Measurements from ENCODE around the gene APC2.
"Not testable (repeated sequence)": the region's sequence is repeated elsewhere in the genome, so short reads cannot be mapped to it uniquely, and the experiment has no call there.

Gene APC2

DNA sequence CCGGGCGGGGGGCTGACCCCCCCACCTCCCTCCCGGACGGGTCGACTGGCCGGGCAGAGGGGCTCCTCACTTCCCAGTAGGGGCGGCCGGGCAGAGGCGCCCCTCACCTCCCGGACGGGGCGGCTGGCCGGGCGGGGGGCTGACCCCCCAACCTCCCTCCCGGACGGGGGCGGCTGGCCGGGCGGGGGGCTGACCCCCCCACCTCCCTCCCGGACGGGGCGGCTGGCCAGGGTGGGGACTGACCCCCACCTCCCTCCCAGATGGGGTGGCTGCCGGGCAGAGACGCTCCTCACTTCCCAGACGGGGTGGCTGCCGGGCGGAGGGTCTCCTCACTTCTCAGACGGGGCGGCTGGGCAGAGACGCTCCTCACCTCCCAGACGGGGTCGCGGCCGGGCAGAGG, 49.3 kb downstream of the APC2 start:
- not testable (repeated sequence) for DNase-seq

DNA sequence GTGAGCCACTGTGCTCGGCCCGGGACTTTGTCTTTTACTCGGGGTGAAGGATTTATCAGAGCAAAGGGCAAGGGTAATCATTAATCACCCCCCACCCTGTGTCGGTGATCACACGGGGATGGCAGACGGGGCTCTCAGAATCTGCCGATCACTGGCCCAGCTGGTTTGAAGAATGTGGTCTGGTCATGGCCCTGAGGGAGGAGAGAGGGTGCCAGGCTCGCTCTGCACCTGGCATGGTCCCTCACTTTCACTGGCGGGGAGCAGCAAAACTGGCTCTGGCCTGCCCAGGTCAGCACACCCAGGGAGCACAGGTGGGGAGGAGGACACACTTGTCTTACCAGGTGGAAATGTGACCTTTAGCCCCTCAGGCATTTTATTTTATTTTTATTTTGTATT, 51.3 kb downstream of the APC2 start:
- no peak for DNase-seq

DNA sequence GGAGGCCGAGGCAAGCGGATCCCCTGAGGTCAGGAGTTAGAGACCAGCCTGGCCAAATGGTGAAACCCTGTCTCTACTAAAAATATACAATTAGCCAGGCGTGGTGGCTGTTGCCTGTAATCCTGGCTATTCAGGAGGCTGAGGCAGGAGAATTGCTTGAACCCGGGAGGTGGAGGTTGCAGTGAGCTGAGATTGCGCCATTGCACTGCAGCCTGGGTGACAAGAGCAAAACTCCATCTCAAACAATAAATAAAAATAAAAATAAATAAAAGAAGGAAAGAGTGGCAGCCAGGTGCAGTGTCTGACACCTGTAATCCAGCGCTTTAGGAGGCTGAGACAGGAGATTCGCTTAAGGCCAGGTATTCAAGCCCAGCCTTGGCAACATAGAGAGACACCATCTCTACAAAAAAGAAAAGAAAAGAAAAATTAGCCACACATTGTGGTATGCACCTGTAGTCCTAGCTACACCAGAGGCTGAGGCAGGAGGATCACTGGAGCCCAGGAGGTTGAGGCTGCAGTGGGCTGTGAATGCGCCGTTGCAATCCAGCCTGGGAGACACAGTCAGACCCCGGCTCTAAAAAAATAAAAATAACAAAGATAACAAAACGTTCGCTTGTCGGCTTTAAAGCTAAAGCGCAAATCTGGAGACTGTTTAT, 52.6 kb downstream of the APC2 start:
- no peak for DNase-seq

DNA sequence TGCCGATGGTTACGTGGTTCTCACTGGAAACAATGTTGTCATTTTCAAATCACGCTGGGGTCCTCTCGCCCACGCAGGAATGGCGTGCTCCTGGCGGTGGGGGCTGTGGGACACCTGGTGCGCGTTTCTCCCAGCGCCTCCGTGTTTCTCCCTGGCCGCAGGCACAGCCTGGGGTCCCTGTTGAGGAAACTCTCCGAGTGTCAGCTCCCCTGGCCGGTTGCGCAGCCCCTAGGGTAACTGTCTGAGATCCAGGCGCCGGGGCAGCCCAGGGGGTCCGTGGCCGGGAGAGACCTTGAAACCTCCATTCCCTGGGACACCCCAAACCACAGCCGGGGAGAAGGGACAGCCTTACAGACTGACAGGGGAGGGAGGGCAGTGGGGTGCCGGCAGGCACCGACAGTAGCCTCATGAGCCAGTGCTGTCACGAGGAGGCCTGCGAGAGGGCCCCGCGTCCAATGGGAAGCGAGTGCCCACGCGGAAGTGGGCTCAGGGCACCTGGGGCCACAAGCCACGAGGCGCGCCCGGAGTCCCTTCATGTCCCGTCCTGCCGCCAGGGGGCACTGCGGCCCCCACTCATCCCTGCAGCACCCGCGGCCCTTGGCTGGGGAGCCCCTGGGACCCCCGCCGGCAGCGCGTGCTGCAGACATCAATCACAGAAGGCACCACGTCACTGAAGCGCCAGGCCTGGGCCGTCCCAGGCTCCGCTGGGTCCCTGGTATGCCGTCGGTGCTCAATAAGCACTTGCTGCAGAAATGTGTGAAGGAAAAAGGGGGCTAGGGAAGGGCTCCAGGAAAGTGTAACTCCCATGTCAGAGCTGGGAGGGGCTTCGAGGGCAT, 53.4 kb downstream of the APC2 start:
- peak; percentile 63 for DNase-seq

DNA sequence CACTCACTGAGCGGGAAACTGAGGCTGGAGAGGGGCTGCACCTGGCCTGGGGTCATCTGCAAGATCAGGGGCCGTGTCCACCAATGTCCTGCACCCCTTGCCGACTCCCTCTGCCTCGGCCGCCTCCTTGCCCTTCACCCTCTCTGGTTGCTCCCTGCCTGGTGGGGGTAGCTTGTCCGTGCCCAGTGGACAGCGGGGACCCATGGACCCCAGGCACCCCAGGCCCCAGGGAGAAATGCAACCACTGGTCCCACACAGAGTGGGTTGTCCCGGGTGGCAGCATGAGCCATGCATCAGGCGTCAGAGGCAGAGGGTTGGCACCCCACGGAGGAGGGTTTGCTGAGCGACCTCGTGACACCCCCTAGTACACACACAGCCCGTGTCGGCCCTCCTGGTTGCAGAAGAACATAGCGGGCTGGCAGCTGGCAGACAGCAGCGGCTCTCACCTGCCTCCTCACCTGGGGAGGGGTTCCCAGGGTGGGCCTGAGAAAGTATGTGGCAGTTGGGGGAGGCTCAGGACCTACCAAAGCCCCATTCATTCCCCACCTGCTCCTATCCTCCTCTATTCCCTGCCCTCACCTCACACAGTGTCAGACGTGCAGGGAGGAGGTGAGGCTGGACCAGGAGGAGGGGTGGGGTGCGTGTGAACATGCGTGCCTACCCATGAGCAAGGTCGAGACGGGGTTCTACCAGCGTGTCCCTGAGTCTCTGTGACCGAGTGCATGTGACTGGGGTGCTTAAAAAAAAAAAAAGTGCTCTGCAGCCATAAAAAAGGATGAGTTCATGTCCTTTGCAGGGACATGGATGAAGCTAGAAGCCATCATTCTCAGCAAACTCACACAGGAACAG, 54.2 kb downstream of the APC2 start:
- DNase-seq, result no peak

DNA sequence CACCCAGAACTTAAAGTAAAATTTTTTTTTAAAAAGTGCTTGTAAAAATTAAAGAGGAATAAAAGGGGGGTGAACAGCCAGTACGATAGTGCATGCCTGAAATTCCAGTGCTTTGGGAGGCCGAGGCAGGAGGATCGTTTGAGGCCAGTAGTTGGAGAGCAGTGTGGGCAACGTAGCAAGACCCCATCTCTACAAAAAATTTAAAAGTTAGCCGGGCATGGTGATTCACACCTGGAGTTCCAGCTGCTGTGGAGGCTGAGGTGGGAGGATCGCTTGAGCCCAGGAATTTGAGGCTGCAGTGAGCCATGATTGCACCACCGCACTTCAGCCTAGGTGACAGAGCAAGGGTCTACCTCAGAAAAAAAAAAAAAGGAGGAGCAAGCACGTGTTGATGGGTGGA, 55.1 kb downstream of the APC2 start:
- DNase-seq, result no peak

DNA sequence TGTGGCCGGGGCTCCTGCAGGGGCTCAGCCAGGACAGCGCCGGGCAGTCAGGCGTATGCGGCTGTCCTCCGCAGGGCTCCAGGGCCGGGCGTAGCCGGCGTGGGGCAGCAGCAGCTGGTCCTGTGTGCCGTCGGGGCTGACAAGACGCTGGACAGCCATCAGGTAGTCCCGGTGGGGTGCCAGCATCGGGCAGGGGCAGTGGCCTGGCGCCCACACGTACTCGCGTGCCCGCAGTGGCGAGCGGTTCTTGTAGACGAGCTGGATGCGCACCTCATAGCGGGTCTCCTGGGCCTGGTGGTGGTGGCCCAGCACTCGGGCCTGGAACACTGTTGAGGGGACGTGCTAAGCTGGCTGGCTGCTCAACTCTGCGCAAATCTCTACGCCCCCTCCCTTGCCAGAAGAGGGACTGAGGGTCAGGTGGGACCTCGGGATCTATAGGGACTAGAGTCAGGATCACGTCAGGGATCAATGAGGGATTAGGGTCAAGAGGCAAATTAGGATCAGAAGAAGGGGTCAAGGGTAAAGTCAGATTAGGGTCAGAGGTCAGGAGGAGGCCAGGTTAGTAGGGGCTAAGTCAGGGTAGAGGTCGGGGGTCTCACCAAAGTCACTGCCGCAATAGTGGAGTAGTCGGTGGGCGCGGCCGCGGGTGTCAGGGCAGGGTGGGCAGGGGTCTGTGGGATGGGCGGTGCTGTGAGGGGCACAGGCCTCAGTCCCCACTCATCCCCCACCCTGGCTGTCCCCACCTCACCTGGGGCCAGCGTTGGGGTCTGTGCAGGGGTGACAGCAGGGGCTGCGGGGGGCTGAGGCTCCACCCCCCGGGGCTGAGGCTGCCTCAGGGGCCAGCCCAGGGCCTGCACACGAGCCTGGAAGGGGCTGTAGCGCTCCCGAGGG, 56.3 kb downstream of the APC2 start:
- DNase-seq, result no peak

DNA sequence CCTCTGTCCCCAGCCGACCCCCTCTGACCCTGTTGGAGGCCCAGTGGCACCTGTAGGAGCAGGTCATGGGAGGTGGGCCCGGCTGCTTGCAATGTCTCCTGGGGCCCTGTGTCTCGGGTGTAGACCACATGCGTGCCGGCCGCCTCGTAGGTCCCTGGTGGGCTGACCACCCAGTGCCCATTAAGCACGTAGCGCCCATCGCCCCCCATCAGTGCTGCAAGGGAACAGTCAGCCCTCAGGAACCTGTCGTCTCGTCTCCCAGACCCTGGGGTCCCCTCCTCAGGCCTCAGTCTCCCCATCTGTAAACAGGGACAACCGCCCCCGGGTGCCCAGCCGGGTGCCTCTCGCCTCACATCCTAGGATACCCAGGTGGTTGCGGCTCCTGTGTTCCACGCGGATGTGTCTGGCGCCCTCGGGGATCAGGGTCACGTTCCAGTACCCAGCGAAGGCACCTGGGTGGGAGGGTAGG, 57.3 kb downstream of the APC2 start:
- no peak for DNase-seq

DNA sequence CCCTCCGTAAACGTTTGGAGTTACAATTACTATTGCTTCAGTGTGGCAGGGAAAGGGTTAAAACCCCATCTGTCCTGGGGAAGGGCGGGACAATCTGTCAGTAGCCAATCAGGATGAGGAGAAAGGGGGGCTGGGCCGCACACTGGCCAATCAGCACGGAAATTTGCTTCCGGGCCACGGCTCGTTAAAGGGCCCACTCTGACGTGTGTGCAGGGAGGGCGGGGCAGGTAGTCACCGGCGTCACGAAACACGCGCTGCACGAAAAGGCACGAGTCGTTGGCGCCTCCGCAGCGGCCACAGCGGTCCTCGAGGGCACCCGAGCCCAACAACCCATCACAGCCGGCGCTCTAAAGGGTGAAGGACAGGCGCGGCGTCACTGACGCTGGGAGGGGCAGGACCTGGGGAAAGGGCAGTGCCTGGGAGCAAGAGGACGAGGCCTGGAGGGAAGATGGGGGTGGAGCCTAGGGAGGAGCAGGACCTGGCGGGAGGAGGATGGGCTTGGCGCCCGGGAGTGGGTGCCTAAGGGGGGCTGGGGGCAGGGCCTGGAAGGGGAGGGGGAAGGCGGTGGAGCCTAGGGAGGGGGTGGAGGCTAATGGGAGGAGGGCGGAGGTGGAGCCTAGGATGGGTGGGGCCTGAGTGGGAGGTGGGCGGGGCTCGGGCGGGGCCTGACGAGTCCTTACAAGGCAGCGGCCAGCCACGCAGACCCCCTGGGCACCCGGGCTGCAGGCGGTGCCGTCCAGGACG, 58.0 kb downstream of the APC2 start:
- DNase-seq, result peak; percentile 92

DNA sequence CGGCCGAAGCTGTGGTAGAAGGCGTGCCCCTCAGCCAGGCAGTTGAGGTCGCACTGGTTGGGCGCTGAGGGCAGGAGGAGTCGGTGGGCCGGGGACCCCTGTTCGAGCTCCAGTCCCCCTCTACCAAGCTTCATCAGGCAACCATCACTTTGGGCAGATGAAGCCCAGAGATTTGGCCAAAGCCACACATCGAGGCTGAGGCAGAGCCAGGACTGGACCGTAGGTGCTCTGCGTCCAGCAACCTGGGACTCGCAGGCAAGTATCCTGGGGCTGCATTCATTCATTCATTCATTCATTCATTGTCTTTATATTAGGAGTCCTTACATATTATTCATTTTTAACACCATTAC, 58.6 kb downstream of the APC2 start:
- DNase-seq, result no peak

DNA sequence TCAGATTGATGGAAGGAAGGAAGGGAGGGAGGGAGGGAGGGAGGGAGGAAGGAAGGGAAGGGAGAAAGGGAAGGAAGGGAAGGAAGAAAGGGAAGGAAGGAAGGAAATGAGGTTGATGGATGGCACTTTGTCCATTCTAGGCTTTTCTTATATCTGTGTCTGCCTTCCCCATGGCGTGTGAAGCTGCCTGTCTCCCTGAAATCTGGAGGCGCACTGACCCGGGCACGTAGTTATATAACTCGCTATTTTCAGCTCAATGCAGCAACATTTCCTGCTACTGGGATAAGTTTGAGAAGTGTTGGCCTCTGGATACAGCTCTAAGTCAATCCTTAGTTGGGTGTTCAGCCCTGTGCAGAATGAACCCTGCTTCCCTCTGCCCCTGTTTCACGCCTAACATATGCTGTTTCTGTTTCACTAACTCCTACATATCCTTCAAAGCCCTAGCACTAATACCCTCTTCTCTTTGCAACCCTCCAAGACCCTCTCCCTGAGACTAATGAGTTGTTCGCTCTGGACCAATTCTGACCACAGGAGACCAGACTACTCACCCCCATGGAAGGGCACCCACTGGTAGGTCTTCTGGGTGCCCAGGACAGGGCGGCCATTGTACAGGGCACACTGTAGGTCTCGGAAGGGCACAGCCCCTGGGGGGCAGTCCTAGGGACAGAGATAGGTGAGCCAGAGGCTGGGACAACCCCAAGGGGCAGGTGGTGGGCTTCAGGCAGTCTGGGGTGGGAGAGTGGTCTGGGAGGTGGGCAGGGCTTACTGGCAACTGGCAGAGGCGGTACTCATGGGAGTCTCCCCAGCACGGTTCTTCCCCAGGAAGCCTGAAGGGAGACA, 59.9 kb downstream of the APC2 start:
- DNase-seq, result no peak

DNA sequence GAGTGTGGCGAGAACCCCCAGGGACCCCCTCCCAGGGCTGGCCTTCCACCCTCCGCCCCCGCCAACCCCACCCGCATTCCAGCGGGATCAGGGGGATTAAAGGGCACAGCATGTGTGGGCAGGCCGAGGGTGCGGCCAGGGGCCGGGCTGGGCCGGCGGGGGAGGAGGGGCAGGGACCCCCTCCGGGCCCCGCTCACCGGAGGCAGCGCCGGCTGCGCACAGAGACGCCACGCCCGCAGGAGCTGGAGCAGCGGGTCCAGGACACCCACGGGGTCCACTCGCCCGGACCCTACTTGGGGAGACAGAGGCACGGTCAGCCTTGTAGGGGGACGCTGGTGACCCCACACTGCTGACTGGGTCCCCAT, 60.5 kb downstream of the APC2 start:
- no peak for DNase-seq

DNA sequence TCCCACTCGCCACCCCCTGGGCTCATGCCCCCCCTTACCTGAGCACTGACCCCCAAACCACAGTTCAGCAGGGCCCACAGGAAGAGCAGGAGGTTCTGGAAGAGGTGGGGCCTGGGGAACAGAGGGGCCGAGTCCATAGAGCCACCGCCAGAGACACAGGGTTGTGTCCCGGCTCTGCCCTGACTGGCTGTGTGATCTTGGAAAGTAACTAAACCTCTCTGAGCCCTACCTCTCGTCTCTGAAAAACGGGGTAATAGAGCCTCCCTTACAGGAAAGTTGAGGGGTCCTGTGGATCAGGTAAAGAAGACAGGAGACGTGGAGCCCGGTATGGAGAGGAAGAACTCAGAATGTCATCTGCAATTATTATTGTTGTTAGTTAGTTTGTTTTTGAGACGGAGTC, 60.9 kb downstream of the APC2 start:
- DNase-seq, result no peak

DNA sequence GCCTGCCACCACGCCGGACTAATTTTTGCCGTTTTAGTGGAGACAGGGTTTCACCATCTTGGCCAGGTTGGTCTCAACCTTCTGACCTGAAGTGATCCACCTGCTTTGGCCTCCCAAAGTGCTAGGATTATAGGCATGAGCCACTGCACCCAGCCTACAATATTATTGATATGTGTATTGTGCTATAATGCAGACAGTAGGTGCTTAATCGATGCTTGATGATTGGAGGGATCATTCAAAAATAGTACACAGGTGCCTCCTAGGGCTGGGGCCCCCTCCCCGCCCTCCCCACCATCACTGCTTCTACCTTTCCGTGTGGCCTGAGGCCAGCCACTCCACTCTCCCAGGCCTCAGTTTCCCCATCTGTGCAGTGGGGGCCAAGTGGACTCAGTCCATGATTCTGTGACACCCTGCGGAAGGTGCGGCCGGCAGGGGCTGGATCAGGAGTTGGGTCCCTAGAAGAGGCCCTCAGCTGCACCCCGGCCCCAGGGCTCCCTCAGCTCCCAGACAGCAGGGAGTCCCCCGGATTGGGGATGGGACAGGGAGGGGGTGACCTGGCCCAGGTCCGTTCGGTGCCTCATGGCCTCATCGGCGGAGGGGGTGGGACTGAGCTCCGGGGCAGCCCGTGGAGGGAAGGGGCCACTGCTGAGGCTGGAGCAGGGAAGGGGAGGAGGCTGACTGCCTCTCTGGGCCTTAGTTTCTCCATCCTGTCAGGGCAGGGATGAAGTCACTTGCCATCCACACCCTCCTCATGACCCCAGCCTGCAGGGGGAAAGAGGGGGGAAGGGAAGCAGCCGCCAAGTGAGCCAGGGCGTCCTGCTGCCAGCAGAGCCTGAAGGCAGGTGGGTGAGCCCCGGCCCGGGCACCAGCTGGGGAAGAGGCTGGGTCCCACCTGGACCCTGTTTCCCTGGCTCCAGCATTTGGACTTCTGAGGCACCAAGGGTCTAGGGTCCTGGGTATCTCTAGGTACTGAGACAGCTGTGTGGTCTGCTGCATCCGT, 61.7 kb downstream of the APC2 start:
- no peak for DNase-seq

DNA sequence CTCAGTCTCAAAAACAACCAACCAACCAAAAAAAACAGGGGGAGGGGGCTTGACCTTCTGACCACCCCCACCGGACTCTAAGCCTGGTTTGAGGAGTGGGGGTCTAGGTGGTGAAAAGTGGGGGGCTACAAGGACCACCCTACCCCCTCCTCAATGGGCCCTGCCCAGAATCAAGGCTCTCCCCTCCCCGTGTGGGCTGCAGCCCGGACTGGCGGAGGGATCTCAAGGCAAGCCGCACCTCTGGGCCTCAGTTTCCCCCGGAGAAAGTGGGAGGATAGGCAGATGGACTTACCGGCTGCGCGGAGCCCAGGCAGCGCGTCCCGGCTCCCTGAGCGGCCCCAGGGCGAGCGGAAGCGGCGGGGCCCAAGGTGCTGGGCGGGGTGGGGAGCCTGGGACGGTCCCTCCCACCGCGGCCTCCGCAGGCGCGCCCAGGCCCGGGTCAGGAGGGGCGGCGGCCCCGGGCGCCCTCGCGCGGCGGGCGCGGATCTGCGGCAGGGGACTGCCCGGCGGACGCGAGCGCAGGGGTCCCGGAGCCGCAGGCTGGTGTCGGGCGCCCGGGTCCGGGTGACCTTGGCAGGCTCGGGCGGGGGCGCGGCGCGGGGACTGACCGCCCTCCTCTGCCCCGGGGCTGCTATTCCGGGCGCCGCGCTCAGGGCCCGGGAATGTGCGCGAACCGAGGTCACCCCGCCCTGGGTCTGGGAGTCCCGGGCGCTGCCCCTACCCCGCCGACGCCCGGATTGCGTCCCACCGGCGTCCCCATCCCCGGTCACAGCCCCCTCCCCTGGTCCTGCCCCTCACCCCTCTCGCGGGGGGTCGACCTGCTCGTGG, 63.0 kb downstream of the APC2 start, which contains the start of gene ADAMTSL5:
TSS of gene ADAMTSL5 (minus strand) at position 349 of the 828 bp plus-strand sequence. CDS start 2,076 bp downstream, outside the sequence.
- DNase-seq, result peak; percentile 69

DNA sequence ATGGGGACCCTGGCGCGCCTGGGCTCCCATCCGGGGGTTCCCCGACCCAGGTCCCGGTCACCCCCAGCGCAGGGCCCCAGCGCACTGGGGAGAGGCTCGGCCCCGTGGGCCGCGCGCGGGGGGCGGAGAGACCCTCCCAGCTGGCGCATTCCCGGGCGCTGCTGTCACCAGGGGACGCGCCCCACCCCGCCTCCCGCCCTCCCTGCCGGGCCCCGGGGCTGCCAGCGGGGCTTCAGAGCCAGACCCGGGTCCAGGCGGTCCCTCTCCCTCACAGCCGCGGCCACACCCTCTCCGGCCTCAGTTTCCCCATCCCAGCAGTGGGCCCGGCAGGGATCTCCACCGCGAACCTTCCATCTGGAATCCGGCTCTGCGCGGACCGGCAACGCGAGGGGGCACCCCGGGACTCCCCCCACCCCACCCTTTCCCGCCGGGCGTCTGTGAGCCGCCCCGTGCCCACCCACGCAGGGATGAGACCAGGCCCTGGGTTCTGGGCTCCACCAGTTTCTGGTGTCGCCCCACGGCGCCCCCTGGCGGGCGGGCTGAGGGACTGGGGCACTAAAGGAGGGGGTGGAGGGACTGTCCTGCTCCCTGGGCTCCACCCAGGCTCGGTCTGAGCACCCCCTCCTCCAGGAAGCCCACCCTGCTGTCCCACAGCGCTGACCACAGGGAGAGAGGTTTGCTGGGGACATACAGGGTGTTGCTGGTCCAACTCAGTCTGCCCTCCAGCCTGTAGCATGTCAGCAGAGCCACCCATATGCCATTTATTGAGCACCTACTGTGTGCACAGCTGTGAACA, 63.8 kb downstream of the APC2 start:
- DNase-seq, result peak; percentile 66

DNA sequence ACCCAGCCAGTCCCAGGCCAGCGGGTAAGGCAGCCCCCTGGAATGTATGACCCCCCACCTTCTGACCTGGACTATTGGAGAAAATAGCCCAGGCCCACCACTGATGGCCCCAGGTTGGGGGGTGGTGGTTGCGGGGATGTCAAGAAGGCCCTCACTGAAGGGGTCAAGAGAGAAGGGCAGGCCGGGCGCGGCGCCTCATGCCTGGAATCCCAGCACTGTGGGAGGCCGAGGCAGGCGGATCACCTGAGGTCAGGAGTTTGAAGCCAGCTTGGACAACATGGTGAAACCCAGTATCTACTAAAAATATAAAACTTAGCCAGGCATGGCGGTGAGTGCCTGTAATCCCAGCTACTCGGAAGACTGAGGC, 64.4 kb downstream of the APC2 start:
- no peak for DNase-seq

All from hematopoietic multipotent progenitor cell treated with erythropoietin and hydrocortisone succinate and interleukin-3 and kit ligand, for 8 days (in vitro differentiated cells).